K562 (cell line): ENCODE measurements around the gene TCF15. TPM values are rescaled to one million over a fixed set of nuclear protein-coding genes. Genes with fewer than 3 reads are reported as not detected.

Source experiments
- ATAC-seq: fragments of 200-7000 bp; cut with Tn5 transposase; 3 replicates; pipeline ENCODE4 v1.9.1; 2020; ENCODE audit warnings: moderate library complexity
- BruUV-seq: library from RNA; stranded (reverse); fragments of 400-500 nt; replicated peaks from 2 replicates; lab custom pipeline; 2021; lab: Mats Ljungman, UMichigan
- CTCF ChIA-PET: fragments of 300-600 bp; formaldehyde crosslinking; extraction: SDS; loops from one replicate; lab custom pipeline; 2021; ENCODE audit warnings: low intra/inter-chr PET ratio; lab: Yijun Ruan, JAX
- POLR2A ChIA-PET: fragments of 300-600, 350-650 bp; sonication (Branson Sonifier 250); formaldehyde crosslinking; extraction: SDS; loops from one replicate; lab custom pipeline; 2021; ENCODE audit warnings: antibody characterized with exemption, inconsistent platforms; lab: Yijun Ruan, JAX
- DNase-seq, 4 experiments: peaks; one replicate each; pipeline versions ENCODE4 v3.0.0 to v3.0.0-alpha.2; 2011 to 2018; ENCODE audit warnings: low spot score in 3 of 4, mixed read lengths in 3 of 4; ENCODE audit errors: extremely low read depth in 1 of 4
- FAIRE-seq: peaks from 2 replicates; lab custom pipeline; 2011; peaks lifted over from hg19 to GRCh38; lab: Jason Lieb, UNC
- H2AFZ ChIP-seq: 2 replicates; pipeline ENCODE4 v1.6.0; 2011; ENCODE audit warnings: low read depth, low read length, control low read depth, inconsistent platforms
- H3K27ac ChIP-seq: fragments of 200-600 bp; 3 replicates; pipeline ENCODE4 v1.8.0; 2011; ENCODE audit warnings: low read depth, mild to moderate bottlenecking, control low read depth, inconsistent platforms, low read length, moderate library complexity, mixed read lengths; ENCODE audit errors: extremely low read depth
- H3K27me3 ChIP-seq, 2 experiments: fragments of 300-600 bp in 1 of 2; 2 replicates in 1 of 2; 3 replicates in 1 of 2; pipeline versions ENCODE4 v1.6.0 to v1.8.0; 2011; ENCODE audit warnings: inconsistent platforms in 2 of 2, low read length in 2 of 2, mild to moderate bottlenecking in 1 of 2, mixed read lengths in 1 of 2, moderate library complexity in 1 of 2; ENCODE audit not compliant: control insufficient read depth in 2 of 2, insufficient read depth in 2 of 2
- H3K36me3 ChIP-seq: fragments of 300-600 bp; 3 replicates; pipeline ENCODE4 v1.8.0; 2011; ENCODE audit warnings: mild to moderate bottlenecking, low read length, inconsistent platforms; ENCODE audit not compliant: control insufficient read depth, insufficient read depth
- H3K4me1 ChIP-seq, 2 experiments: fragments of 200-600 bp in 1 of 2; replicated peaks in 1 of 2; 2 replicates in 1 of 2; 3 replicates in 1 of 2; pipeline versions ENCODE4 v1.5.1 to v1.8.0; 2011; ENCODE audit warnings: inconsistent platforms in 2 of 2, low read length in 2 of 2, mild to moderate bottlenecking in 1 of 2, mixed read lengths in 1 of 2, moderate library complexity in 1 of 2; ENCODE audit not compliant: control insufficient read depth in 2 of 2, insufficient read depth in 2 of 2
- H3K4me2 ChIP-seq: 2 replicates; pipeline ENCODE4 v1.6.1; 2011; ENCODE audit warnings: low read length, control low read depth, inconsistent platforms, mixed read lengths; ENCODE audit not compliant: insufficient read depth
- H3K4me3 ChIP-seq: fragments of 200-600 bp; sonication (generic), shearing (Covaris generic); 2 replicates; pipeline ENCODE4 v1.5.1; 2016; ENCODE audit warnings: control low read depth, inconsistent platforms
- H3K79me2 ChIP-seq: fragments of 200-600 bp; 3 replicates; pipeline ENCODE4 v1.8.0; 2011; ENCODE audit warnings: low read length, inconsistent platforms; ENCODE audit not compliant: control insufficient read depth, insufficient read depth
- H3K9ac ChIP-seq, 2 experiments: 2 replicates each; pipeline versions ENCODE4 v1.6.0 to v1.6.1; 2011; ENCODE audit warnings: low read depth in 2 of 2, low read length in 2 of 2, control low read depth in 1 of 2, inconsistent platforms in 1 of 2, mild to moderate bottlenecking in 1 of 2, mixed read lengths in 1 of 2; ENCODE audit not compliant: insufficient read depth in 1 of 2
- H3K9me1 ChIP-seq: one replicate; pipeline ENCODE4 v1.6.0; 2011; ENCODE audit warnings: inconsistent platforms, mild to moderate bottlenecking, low read length, moderate library complexity; ENCODE audit not compliant: control insufficient read depth, insufficient read depth
- H3K9me3 ChIP-seq: replicated peaks from 2 replicates; pipeline ENCODE4 v1.5.1; 2011; ENCODE audit warnings: low read depth, low read length, inconsistent platforms; ENCODE audit not compliant: control insufficient read depth, insufficient read depth
- H4K20me1 ChIP-seq: replicated peaks from 2 replicates; pipeline ENCODE4 v1.6.1; 2011; ENCODE audit warnings: low read length, inconsistent platforms, mixed read lengths; ENCODE audit not compliant: control insufficient read depth, insufficient read depth
- MAFK ChIP-seq: IDR thresholded peaks from 2 replicates; pipeline ENCODE4 v1.6.1; 2011; ENCODE audit warnings: low read length, improper control_type of control experiment
- MCM3 ChIP-seq: fragments of 450-650 bp; IDR thresholded peaks from 2 replicates; pipeline ENCODE4 v1.6.1; 2016
- NFE2 ChIP-seq: IDR thresholded peaks from 2 replicates; pipeline ENCODE4 v1.6.1; 2014; ENCODE audit warnings: antibody characterized with exemption, low read depth
- PCBP2 ChIP-seq: fragments of 200-400 bp; formaldehyde crosslinking; IDR thresholded peaks from 2 replicates; pipeline ENCODE4 v1.6.1; 2018; ENCODE audit warnings: low read length, low read depth, mild to moderate bottlenecking, moderate library complexity; ENCODE audit not compliant: poor library complexity, severe bottlenecking
- SPI1 ChIP-seq: IDR thresholded peaks from 2 replicates; pipeline ENCODE4 v1.6.1; 2011; ENCODE audit warnings: low read depth, low read length, control low read depth, borderline replicate concordance
- ZNF316 ChIP-seq: fragments of 450-650 bp; IDR thresholded peaks from 2 replicates; pipeline ENCODE4 v1.6.1; 2016
- ZNF436 ChIP-seq: fragments of 250-450, 450-650 bp; sonication (Bioruptor Pico); formaldehyde crosslinking; IDR thresholded peaks from 2 replicates; pipeline ENCODE4 v1.7.0; 2020; ENCODE audit warnings: mild to moderate bottlenecking
- WGBS: fragments of 100-300 bp; shearing (Covaris generic); methylation state at CpG from one replicate; pipeline ENCODE4 v1.1.6; 2016; ENCODE audit warnings: low coverage, mixed read lengths; ENCODE audit not compliant: insufficient coverage; ENCODE audit errors: missing lambda C conversion rate; 5-methylcytosine and 5-hydroxymethylcytosine counted together
- in situ Hi-C: fragments of 300-500 bp; cut with MboI; formaldehyde crosslinking; loops from 4 replicates; pipeline ENCODE4 v1.15.0; 2018; ENCODE audit warnings: inconsistent platforms, mixed read lengths
- intact Hi-C: fragments of 100-400 bp; cut with micrococcal nuclease; formaldehyde crosslinking; loops from 2 replicates; pipeline ENCODE4 v1.14.2; 2022
- polyA plus RNA-seq, 8 experiments: library from polyadenylated mRNA; depleted of rRNA in 4 of 8; stranded (reverse) in 5 of 8; unstranded in 3 of 8; fragments of >200 nt; fragmentation: Nextera tagmentation in 2 of 8; fragmentation: Illumina TruSeq in 1 of 8; extraction: Ambion mirVana in 2 of 8; extraction: Trizol in 1 of 8; gene quantifications; 2 replicates each; pipeline versions ENCODE4 v1.2.1 to v1.2.3, GENCODE V29; 2011 to 2014; ENCODE audit warnings: inconsistent platforms in 1 of 8, missing spikeins in 1 of 8
- total RNA-seq, 7 experiments: library from RNA; depleted of rRNA in 6 of 7; stranded (reverse); fragments of >200 nt in 6 of 7; fragmentation: Illumina TruSeq in 2 of 7; extraction: Trizol in 2 of 7; gene quantifications; 2 replicates each; pipeline versions ENCODE4 v1.2.1 to v1.2.3, GENCODE V29; 2011 to 2021; ENCODE audit warnings: low replicate concordance in 1 of 7
- TF ChIP-seq, protein P1 (sequence below), 2 experiments: fragments of 450-650 bp; formaldehyde crosslinking in 1 of 2; IDR thresholded peaks; 2 replicates each; pipeline versions ENCODE4 v1.4.0 to v1.6.1; 2014 to 2020; ENCODE audit warnings: mild to moderate bottlenecking in 2 of 2, borderline replicate concordance in 1 of 2, low read depth in 1 of 2
- TF ChIP-seq, protein P2 (sequence below): sonication (generic); formaldehyde crosslinking; IDR thresholded peaks from 2 replicates; pipeline ENCODE4 v1.5.0; 2020; ENCODE audit warnings: missing genetic modification reagents
- TF ChIP-seq, protein P3 (sequence below): fragments of 250-450 bp; sonication (Bioruptor Pico); IDR thresholded peaks from 2 replicates; pipeline ENCODE4 v1.8.0; 2022; ENCODE audit warnings: inconsistent platforms, mild to moderate bottlenecking, moderate library complexity, borderline replicate concordance
- TF ChIP-seq, protein P4 (sequence below): sonication (generic); formaldehyde crosslinking; IDR thresholded peaks from 2 replicates; pipeline ENCODE4 v1.9.0; 2022; ENCODE audit warnings: mild to moderate bottlenecking, missing genetic modification reagents

The TCF15 gene
- total and polyA plus RNA-seq, 9 of the 15 experiments (the other 6 are each of a cell fraction or from before 2014, with no cell fraction given) = 0.04 to 5.0 (median 1.2) TPM

DNA sequence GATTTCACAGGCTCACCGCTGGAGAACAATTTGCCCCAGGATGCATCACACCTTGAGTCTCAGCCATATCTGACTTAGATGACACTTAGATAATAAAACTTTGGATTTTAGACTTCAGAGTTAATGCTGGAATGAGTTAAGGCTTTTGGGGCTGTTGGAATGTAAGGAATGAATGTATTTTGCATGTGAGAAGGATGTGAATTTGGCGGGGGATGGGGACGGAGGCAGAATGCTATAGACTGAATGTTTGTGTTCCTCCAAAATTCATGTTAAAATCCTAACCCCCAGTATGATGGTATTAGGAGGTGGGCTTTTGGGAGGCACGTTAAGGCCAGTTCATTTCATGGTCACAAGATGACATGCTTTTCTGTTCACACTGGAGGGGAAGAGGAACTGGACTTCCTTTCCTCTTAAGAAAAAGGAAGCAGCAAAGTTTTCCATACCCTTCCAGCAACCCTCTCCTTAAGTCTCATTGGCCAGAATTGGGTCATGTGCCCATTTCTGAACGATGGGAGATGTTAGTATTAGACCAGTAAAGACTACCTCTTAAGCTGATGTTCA is 48.7 kb upstream of the TCF15 start:
- no TSS peak for BruUV-seq
- no peak overlapping the region for H3K4me2 ChIP-seq
- ATAC-seq = no peak
- H3K27me3 ChIP-seq = no peaks in the 10 kb centered on the region
- peaks cover 4% of the 10 kb centered on the region; the same call in 2 of the 3 replicates for H3K79me2 ChIP-seq
- H3K4me1 ChIP-seq = peaks cover 34 to 43% of the 10 kb centered on the region in 2 experiments
- POLR2A ChIA-PET = no interaction called here
- H3K9ac ChIP-seq = no peak overlapping the region
- H3K27ac ChIP-seq = no peak overlapping the region
- FAIRE-seq = peak; percentile 35
- no peaks in the 10 kb centered on the region; the same call in 2 of the 3 replicates for H3K36me3 ChIP-seq
- in situ Hi-C loops (no loop called here), intact Hi-C loops (no loop called here)
- no peaks in the 10 kb centered on the region for H3K9me1 ChIP-seq
- no peak overlapping the region for H3K4me3 ChIP-seq
- WGBS = 60% methylated on average over 4 of the region's 5 CpGs
- CTCF ChIA-PET = no interaction called here
- peak in 2 of 4 experiments; percentile 19 to 24 for DNase-seq
- no peak overlapping the region for H2AFZ ChIP-seq
- H3K9me3 ChIP-seq = no peaks in the 10 kb centered on the region
- H4K20me1 ChIP-seq = no peaks in the 10 kb centered on the region
- TF ChIP-seq, protein P1, sequence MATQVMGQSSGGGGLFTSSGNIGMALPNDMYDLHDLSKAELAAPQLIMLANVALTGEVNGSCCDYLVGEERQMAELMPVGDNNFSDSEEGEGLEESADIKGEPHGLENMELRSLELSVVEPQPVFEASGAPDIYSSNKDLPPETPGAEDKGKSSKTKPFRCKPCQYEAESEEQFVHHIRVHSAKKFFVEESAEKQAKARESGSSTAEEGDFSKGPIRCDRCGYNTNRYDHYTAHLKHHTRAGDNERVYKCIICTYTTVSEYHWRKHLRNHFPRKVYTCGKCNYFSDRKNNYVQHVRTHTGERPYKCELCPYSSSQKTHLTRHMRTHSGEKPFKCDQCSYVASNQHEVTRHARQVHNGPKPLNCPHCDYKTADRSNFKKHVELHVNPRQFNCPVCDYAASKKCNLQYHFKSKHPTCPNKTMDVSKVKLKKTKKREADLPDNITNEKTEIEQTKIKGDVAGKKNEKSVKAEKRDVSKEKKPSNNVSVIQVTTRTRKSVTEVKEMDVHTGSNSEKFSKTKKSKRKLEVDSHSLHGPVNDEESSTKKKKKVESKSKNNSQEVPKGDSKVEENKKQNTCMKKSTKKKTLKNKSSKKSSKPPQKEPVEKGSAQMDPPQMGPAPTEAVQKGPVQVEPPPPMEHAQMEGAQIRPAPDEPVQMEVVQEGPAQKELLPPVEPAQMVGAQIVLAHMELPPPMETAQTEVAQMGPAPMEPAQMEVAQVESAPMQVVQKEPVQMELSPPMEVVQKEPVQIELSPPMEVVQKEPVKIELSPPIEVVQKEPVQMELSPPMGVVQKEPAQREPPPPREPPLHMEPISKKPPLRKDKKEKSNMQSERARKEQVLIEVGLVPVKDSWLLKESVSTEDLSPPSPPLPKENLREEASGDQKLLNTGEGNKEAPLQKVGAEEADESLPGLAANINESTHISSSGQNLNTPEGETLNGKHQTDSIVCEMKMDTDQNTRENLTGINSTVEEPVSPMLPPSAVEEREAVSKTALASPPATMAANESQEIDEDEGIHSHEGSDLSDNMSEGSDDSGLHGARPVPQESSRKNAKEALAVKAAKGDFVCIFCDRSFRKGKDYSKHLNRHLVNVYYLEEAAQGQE (IDR thresholded peaks at IDR 0.05; ENCODE audit: borderline replicate concordance) = no peak
- TF ChIP-seq, protein P1 (CRISPR knock-in tag; IDR thresholded peaks at IDR 0.05; ENCODE audit: low read depth) = no peak
- no peak for TF ChIP-seq NFE2
- no peak for TF ChIP-seq MCM3
- TF ChIP-seq, protein P2, sequence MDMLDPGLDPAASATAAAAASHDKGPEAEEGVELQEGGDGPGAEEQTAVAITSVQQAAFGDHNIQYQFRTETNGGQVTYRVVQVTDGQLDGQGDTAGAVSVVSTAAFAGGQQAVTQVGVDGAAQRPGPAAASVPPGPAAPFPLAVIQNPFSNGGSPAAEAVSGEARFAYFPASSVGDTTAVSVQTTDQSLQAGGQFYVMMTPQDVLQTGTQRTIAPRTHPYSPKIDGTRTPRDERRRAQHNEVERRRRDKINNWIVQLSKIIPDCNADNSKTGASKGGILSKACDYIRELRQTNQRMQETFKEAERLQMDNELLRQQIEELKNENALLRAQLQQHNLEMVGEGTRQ = peak; percentile 60
- TF ChIP-seq, protein P3, sequence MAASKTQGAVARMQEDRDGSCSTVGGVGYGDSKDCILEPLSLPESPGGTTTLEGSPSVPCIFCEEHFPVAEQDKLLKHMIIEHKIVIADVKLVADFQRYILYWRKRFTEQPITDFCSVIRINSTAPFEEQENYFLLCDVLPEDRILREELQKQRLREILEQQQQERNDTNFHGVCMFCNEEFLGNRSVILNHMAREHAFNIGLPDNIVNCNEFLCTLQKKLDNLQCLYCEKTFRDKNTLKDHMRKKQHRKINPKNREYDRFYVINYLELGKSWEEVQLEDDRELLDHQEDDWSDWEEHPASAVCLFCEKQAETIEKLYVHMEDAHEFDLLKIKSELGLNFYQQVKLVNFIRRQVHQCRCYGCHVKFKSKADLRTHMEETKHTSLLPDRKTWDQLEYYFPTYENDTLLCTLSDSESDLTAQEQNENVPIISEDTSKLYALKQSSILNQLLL (CRISPR knock-in tag) = no peak
- TF ChIP-seq ZNF436 = no peak
- peak; percentile 46; the same call in 1 of the 2 replicates for TF ChIP-seq SPI1
- TF ChIP-seq PCBP2 = no peak
- TF ChIP-seq, protein P4, sequence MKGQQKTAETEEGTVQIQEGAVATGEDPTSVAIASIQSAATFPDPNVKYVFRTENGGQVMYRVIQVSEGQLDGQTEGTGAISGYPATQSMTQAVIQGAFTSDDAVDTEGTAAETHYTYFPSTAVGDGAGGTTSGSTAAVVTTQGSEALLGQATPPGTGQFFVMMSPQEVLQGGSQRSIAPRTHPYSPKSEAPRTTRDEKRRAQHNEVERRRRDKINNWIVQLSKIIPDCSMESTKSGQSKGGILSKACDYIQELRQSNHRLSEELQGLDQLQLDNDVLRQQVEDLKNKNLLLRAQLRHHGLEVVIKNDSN (CRISPR knock-in tag) = peak; percentile 75
- no peak for TF ChIP-seq MAFK
- no peak for TF ChIP-seq ZNF316
